NCI-H82 (cell line): ENCODE measurements around the gene TMEM179B.
"Not testable (repeated sequence)": the region's sequence is repeated elsewhere in the genome, so short reads cannot be mapped to it uniquely, and the experiment has no call there.

Experiments
- DNase-seq: peaks from one replicate; lab custom pipeline; 2025; lab: John Stamatoyannopoulos, UW

The TMEM179B gene

DNA sequence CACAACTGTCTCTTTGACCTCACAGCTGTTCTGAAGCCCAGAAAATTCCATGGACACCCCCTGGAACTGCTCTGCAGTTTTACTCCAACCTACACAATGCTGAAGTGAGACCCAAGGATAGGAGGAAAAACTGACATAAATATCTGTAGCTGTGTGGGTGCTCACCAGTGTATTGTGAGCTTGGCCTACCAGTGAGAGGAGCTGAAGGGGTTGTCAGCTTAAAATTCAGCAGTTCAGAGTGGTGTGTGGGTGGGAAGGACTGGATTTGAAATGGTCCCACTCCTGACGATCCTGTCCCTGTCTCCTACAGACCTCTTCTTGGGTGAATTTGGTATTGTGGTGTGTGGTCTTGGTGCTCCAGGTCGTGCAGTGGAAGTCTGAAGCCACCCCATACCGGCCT is 2.4 kb downstream of the TMEM179B start:
- DNase-seq, result no peak

DNA sequence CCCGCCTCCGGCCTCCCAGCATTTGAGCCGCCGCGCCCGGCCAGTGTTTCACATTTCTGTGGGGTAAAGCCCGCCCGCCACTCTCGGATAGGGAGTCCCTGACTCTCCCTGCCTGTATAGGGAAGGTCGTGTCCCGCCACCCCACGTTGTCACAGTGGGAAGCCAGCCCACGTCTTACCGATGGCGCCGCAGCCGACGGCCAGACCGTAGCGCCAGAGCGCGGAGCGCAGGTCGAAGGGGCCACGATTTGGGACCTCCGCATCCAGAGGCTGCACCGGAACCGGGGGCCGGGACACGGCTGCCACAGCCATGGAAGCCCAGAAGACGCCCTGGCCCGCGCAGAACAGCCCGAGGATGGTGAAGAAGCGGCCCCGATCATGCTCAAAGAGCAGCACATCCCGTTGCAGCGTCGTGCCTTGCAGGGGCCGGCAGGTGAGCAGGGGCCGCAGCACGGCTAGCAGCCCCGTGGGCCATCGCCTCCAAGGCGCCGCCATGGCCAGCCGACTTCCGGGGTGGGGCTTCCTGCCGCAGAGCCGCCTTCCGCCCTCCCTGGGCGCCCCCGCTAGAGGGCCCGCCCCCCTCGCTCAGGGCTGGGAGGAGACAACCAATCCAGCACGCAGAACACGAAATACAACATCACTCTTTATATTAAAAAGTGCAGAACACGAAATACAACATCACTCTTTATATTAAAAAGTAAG is 4.4 kb downstream of the TMEM179B start, which contains the start of gene TMEM223:
Gene TMEM223 (minus strand): TSS at position 506 of the 701 bp plus-strand sequence. CDS start 12 bp downstream, at position 494.
- DNase-seq, result peak; percentile 84

GRCh38 chr11:62792202-62792575 is 5.0 kb downstream of the TMEM179B start:
- peak; percentile 73 for DNase-seq

DNA sequence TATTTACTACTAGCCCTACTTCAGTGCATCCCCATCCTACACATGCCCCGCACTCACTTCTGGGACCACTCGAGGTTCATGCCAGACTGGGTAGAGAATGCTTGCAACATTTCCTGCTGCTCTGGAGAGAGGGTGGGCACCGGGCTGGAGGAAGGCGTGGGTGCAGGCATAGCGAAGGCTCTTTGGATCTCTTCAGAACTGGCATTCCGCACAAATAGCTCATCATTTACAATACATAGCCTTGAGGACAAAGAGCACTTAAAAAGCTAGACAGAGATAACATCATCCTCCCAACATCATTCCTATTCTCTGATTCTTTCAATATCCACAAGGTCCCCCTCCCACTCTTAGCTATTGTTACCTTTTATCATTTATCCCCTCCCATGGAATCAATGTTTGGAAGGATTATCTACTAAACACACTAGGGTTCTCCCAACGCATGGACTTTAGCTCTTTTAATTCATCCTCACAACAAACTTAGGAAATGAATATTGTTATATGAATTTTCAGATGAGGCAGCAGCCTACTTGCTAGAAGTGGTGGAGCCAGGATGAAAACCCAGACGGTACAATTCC is 7.1 kb downstream of the TMEM179B start:
- DNase-seq, result no peak

GRCh38 chr11:62796281-62796680 is 9.1 kb downstream of the TMEM179B start:
- no peak for DNase-seq

GRCh38 chr11:62799486-62799885 is 12.3 kb downstream of the TMEM179B start:
- DNase-seq, result no peak

- DNase-seq, result no peak
Measured at GRCh38 chr11:62801071-62801470, 13.9 kb downstream of the TMEM179B start.

DNA sequence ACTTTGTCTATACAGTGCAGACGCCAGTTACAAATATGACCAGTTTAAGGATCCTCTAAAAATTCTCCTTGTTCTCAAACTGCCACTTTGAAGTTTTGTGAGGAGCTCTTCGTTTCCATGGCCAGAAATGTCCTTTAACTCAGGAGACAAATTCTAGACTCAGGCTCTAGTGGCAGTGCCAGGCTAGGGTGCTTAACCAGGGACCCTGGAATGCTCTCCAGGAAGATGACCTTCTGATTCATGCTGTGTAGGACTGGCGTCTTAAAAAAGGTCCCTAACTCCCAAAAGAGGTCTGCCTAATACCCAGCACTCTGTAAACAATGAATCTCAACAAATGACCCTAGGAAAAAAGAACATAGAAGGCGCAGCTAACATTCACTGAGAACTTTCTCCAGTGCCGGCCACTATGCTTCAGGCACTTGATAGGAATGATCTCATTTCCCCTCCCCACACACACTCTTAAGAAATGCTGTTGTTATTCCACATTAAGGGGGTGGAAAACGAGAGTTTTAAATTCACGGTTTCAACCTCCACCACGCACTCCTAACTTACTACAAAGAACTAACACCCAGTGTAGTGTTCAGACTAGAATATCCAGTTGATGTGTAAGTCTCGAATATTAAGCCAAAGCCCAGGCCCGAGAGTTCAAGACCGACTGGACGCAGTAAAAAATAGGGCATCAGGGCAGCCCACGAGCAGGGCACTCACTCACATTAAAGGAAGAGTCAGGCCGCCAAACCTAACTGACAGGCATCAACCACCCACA is 17.3 kb downstream of the TMEM179B start:
- DNase-seq, result peak; percentile 47

DNA sequence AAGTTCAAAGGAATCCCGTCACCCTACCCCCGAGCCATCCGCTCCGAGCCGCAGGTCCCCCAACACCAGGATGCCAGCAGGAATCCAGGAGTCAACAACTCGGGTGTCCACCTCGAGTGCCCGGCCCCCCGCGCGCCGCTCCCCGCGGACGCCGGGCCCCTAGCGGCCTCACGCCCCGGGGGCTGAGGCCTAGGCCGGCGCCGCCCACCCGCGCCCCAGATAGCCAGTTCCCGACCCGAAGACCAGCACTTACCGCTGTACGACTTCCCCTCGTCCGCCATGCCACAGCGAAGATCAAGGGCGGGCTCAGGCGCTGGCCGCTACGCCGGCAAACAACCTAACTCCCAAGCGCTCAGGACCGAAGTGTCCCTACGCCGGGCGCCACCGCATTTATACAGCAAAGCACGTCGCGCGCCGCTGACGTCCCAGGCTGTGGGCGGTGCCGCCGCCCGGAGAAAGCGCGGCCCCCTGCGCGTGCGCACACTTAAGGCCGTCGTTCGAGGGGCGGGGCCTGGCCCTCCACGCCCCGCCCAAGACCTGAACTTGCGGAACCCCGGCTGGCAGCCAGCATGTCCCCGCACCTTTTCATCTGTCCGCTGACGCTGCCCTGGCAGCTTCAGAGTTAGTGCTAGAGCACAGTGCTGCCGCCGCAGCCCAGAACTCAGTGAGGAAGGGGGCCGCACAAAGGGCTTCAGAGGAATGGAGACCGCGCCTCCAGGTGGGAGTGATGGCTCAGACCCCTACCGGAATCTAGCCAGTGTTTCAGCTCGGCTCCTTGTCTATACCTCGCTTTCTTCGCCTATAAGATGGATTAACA is 18.1 kb downstream of the TMEM179B start, which contains the start of gene NXF1:
Gene NXF1 (minus strand): TSS at position 365 of the 817 bp plus-strand sequence. CDS start 84 bp downstream, at position 281.
- DNase-seq, result peak; percentile 94

- peak; percentile 68 for DNase-seq
Measured at GRCh38 chr11:62805961-62806441, 18.8 kb downstream of the TMEM179B start.

- no peak for DNase-seq
Measured at GRCh38 chr11:62806611-62807121, 19.5 kb downstream of the TMEM179B start.

DNA sequence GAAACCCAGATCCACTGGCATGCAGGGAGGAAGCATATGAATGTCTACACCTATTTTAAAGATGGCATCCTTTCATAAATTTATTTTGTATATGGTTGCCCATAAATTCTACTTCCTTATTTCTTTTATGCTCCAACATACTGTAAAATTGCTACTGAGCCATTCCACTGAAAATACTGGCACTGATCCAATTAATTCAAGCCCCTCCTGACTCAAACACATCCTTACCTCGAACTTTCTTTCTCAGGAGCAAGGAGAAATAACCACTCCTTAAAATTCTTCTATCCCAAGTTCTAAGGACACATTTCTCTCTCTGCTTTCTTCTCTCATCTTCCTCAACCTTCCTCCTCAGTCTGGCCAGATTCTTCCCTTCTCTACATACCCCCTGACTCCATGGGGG is 23.5 kb downstream of the TMEM179B start:
- DNase-seq, result no peak

DNA sequence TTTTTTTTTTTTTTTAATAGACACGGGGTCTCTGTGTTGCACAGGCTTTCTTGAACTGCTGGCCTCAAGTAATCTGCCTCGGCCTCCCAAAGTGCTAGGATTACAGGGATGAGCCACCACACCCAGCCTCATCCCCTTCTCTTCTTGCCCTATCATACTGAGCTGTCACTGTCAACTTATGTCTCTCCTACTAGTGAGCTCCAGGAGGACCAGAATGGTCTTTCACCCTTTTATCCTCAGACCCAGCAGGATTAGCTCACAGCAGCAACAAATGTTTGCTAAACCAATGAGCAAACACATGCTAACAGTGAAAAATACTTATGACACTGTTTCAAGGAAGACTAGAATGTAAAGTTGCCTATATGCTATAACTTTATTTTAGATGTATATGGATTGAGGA is 24.5 kb downstream of the TMEM179B start:
- DNase-seq, result peak; percentile 40

DNA sequence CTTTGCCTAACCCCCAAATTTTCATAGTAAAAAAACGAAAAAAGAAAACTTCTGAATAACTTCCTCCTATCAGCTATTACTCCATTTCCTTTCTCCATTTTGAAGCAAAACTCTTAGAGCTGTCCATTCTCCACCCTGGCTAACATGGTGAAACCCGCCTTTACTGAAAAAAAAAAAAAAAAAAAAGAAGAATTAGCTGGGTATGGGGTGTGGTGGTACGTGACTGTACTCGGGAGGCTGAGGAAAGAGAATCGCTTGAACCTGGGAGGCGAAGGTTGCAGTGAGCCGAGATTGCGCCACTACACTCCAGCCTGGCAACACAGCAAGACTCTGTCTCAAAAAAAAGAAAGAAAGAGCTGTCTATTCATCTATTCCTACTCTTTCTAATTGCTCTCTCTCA is 29.4 kb downstream of the TMEM179B start:
- no peak for DNase-seq

DNA sequence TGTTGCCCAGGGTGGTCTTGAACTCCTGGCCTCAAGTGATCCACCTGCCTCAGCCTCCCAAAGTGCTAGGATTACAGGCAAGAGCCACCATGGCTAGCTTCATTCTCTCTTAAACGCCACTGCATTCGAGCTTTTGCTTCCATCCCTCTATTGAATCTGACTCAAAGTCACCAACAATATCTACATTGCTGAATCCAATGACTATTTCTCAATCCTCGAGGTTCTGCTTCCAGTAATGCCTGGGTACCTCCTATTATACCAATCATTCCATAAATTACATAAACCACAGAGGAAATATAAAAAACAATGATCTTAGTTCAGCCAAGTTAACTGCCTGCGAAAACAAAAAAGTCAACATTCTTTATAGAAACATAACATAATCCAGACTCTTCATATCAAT is 29.9 kb downstream of the TMEM179B start:
- DNase-seq, result no peak

- DNase-seq, result no peak
Measured at GRCh38 chr11:62823677-62824076, 36.5 kb downstream of the TMEM179B start.

DNA sequence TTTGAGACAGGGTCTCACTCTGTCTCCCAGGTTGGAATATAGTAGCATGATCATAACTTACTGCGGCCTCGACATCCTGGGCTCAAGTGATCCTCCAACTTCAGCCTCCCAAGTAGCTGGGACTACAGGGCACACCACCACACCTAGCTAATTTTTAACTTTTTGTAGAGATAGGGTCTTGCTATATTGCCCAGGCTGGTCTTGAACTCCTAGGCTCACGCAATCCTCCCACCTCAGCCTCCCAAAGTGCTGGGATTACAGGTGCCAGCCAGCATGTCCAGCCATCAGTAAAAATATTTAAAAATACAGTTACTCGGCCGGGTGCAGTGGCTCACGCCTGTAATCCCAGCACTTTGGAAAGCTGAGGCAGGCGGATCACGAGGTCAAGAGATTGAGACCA is 40.9 kb downstream of the TMEM179B start:
- DNase-seq, result not testable (repeated sequence)

GRCh38 chr11:62830904-62831519 is 43.8 kb downstream of the TMEM179B start:
- DNase-seq, result peak; percentile 79

DNA sequence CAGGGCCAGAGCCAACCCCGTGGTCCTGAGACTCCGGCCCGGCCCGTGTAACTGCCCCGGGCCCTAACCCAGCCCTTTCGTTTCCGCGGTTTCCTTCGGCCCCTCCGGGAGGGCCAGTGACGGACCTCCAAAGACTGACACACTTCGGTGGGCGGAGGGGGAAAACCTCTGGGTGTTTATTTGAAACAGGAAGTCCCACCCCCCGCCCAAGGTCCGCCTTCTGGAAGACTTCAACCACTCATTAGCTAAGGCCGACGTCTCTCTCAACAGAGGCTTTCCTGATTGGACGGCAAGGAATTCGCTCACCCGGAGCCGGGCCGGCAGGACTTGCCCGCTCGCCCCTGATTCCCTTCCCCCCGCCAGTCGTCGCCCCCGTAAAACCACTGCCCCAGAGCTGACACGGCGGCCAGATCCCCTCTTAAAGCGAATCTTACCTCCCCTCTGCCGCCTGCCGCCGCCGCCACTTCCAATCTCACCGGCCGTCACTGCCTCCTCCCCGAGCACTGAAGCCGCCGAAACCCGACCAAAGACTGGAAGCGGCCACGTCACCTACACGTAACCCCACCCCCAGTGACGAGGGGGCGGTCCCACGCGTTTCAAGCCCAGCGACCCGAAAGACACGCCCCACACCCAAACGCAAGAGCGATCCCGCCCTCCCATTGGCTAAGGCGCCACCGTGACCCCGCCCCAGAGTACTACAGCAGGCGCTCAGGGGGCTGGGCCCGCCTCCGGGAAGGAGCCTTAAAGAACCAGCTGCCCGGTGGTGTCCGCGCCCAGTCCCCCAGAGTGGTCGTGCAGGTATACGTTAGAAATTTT is 44.5 kb downstream of the TMEM179B start, which contains the start of gene STX5:
Gene STX5 (minus strand): TSS at position 532 of the 816 bp plus-strand sequence. CDS start 808 bp downstream, outside the sequence.
- peak; percentile 98 for DNase-seq
